WERI-Rb-1 (cell line): ENCODE measurements around the gene IDI1.

ENCODE experiments used
- DNase-seq: peaks from one replicate; pipeline ENCODE4 v3.0.0-alpha.2; 2020
- H3K27ac ChIP-seq: fragments of 250-450 bp; sonication (Bioruptor Pico); 2 replicates; pipeline ENCODE4 v1.5.1; 2020; ENCODE audit warnings: mild to moderate bottlenecking, moderate library complexity
- H3K27me3 ChIP-seq: fragments of 250-450 bp; sonication (Bioruptor Pico); 2 replicates; pipeline ENCODE4 v1.5.1; 2021; ENCODE audit warnings: mild to moderate bottlenecking, low read depth, moderate library complexity; ENCODE audit not compliant: insufficient read depth, severe bottlenecking
- H3K36me3 ChIP-seq: fragments of 250-450 bp; sonication (Bioruptor Pico); 2 replicates; pipeline ENCODE4 v1.5.1; 2020; ENCODE audit warnings: mild to moderate bottlenecking, moderate library complexity
- H3K4me3 ChIP-seq: 2 replicates; pipeline ENCODE4 v1.5.1; 2011; ENCODE audit warnings: low read depth, mild to moderate bottlenecking, control low read depth, low read length
- H3K9me3 ChIP-seq: fragments of 250-450 bp; sonication (Bioruptor Pico); 2 replicates; pipeline ENCODE4 v1.5.1; 2021; ENCODE audit warnings: mild to moderate bottlenecking, moderate library complexity; ENCODE audit not compliant: severe bottlenecking
- TF ChIP-seq, protein P1 (sequence below): IDR thresholded peaks from 2 replicates; pipeline ENCODE4 v1.5.1; 2011; ENCODE audit warnings: low read depth, mild to moderate bottlenecking, control low read depth, inconsistent platforms, low read length

The IDI1 gene

DNA sequence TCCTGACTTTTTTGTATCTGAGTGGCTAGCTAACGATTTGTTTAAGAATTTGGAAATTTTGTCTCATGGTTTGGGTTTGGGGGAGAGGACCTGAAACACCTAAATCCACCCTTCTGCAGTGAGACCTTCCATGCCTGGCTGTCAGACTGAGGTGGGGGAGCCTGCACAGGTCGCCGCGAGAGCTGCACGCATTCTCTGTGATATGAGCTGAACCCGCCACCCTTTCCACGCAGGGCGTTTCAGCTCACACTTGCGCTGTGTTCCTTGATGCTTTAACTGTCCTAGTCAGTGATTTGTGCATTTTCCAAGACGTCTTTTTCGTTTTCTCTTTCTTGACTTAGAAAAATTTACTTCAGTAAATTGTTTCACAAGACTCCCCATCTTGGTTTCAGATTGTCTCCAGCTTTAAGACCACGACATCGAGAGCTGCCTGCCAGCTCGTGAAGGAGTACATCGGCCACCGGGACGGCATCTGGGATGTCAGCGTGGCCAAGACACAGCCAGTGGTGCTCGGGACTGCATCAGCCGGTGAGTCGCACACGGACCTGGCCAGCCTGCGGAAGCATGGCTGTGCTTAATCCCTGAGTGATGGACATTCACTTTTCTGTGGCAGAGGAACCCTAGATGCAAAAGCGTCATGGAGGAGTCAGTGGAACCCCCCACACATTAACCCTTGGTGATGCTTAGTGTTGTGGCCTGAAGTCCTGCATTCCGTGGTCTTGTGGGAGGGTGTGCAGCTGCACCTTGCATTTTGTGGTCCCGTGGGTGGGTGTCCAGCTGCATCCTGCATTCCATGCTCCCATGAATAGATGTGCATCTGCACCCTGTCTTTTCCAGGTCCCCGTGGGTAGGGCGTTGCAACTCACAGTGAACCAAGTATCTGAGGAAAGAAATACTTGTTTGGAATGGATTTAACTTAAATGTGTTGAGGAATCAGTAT, 35.4 kb upstream of the IDI1 start:
- no peak for DNase-seq
- Histone ChIP-seq H3K27ac (no peak overlapping the region), H3K4me3 (no peak overlapping the region), H3K36me3 (no peaks in the 10 kb centered on the region; the same call in 1 of the 2 replicates), H3K27me3 (no peaks in the 10 kb centered on the region), H3K9me3 (no peaks in the 10 kb centered on the region)
- TF ChIP-seq, protein P1, sequence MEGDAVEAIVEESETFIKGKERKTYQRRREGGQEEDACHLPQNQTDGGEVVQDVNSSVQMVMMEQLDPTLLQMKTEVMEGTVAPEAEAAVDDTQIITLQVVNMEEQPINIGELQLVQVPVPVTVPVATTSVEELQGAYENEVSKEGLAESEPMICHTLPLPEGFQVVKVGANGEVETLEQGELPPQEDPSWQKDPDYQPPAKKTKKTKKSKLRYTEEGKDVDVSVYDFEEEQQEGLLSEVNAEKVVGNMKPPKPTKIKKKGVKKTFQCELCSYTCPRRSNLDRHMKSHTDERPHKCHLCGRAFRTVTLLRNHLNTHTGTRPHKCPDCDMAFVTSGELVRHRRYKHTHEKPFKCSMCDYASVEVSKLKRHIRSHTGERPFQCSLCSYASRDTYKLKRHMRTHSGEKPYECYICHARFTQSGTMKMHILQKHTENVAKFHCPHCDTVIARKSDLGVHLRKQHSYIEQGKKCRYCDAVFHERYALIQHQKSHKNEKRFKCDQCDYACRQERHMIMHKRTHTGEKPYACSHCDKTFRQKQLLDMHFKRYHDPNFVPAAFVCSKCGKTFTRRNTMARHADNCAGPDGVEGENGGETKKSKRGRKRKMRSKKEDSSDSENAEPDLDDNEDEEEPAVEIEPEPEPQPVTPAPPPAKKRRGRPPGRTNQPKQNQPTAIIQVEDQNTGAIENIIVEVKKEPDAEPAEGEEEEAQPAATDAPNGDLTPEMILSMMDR: no peak

DNA sequence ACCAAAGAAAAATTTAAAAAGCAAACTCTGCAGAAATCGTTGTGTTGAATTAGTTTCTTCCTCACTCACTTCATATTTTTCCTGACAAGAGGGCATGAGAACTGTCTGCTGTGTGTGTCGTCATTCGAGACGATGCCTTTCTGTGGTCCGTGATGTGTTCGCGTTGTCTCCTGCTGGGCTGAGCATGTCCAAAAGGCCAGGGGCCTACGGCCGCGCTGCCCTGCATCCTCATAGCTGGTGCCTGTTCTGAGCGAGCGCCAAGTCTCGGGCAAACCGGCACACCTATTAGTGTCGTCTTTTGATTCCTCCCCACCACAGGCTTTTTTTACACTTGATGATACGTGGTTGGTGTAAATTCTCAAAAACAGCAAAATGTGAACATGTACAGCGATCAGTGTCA, 34.7 kb upstream of the IDI1 start:
- Histone ChIP-seq H3K27ac (no peak overlapping the region), H3K4me3 (no peak overlapping the region), H3K27me3 (no peaks in the 10 kb centered on the region), H3K36me3 (no peaks in the 10 kb centered on the region; the same call in 1 of the 2 replicates), H3K9me3 (no peaks in the 10 kb centered on the region)
- no peak for DNase-seq
- TF ChIP-seq, protein P1: no peak

DNA sequence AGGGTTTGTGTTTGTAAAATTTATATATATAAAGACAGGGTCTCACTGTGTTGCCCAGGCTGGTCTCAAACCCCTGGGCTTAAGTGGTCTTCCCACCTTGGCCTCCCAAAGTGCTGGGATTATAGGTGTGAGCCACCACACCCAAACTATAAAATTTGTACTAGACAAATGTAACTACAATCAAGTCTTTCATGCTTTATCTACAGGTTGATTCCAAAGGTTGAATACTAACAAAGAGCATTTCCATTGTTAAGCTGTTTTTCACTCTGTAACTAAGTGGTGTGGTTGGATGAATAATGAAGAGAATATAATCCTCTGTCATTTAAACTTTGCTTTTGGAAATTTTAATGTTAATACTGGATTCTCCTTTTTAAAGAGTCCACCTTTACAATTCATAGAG, 29.7 kb upstream of the IDI1 start:
- TF ChIP-seq, protein P1: no peak
- no peaks in the 10 kb centered on the region for H3K36me3 ChIP-seq
- no peaks in the 10 kb centered on the region for H3K9me3 ChIP-seq
- no peak overlapping the region for H3K27ac ChIP-seq
- no peak overlapping the region for H3K4me3 ChIP-seq
- DNase-seq: no peak
- H3K27me3 ChIP-seq: no peaks in the 10 kb centered on the region

DNA sequence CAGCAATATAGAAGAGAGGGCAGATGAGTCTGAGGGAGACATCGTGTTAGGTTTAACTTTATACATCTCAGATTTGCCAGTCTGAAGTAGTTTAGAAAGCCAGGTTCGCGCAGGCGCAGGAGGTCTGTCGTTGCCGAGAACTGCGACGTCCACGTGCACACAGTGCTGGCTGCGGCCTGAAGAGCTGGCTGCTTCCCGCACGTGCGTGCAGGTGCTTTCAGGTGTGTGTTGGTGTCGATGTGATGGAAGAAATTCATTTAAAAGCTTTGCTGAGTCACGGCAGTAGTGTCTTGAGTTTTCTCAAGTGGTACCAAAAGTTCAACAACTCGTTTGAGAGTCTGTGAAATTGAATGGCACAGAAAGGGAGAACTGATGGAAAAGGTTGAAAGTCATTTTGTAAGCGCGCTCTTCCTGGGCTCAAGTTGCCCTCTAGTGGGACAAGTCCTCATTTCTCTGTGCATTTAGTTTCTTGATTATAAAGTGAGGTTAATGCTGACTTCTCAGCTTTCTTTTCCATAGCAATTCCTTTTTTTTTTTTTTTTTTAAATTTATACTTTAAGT, 25.9 kb upstream of the IDI1 start:
- TF ChIP-seq, protein P1: no peak
- Histone ChIP-seq H3K4me3 (no peak overlapping the region), H3K27ac (no peak overlapping the region), H3K36me3 (no peaks in the 10 kb centered on the region), H3K27me3 (no peaks in the 10 kb centered on the region), H3K9me3 (no peaks in the 10 kb centered on the region)
- DNase-seq: no peak

DNA sequence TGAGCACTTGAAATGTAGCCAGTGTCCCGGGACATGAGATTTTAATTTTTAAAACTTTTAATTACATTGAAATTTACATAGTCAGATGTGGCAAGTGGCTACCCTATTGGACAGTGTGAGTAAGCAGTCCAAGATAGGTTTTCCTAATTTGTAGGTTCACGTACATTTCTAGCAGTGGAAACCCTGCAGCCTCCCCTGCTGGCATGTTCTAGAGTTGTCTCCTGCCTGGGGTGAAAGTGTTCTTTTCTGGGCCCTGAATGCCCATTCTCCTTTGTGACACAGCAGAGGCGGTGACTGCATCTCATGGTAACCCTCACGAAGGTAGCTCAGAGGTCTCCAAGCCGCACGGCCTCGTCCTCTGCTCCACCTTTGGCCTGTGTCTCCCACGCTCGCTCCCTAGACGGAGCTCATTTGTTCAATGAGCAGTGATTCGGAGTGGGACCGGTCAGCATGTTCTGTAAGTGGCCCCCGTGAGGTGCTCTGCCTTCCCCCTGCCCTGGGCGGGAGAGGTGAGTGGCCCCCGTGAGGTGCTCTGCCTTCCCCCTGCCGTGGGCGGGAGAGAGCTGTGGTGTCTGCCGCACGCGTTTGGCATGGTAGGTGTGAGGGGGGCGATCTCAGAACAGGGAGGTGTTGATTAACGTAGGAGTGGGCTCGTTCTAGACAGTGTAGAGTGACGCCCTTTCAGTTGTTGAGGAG, 25.3 kb upstream of the IDI1 start:
- Histone ChIP-seq H3K27ac (no peak overlapping the region), H3K36me3 (no peaks in the 10 kb centered on the region), H3K9me3 (no peaks in the 10 kb centered on the region), H3K4me3 (no peak overlapping the region), H3K27me3 (no peaks in the 10 kb centered on the region)
- DNase-seq: no peak
- TF ChIP-seq, protein P1: peak; percentile 21; the same call in 1 of the 2 replicates
